ENCODE data around the gene FDX2.

FDX2 gene

GRCh38 chr19:10332158-10332964, 16.5 kb upstream of the FDX2 start:
- H3K9me3 ChIP-seq (ENCODE audit: insufficient read depth, low read length): no peaks in the 10 kb centered on the region
- peaks cover 24% of the 10 kb centered on the region for H3K4me1 ChIP-seq (ENCODE audit: insufficient read depth, insufficient read length)
- peak overlapping the region; percentile 98 for H3K4me3 ChIP-seq (ENCODE audit: insufficient read length, low read depth)
- no peak for DNase-seq (ENCODE audit: low read depth, low spot score)
- H3K9ac ChIP-seq (ENCODE audit: insufficient read length, low read depth): peak overlapping the region; percentile 92
- no peak for TF ChIP-seq YY1 (IDR thresholded peaks at IDR 0.05; ENCODE audit: insufficient read depth, insufficient read length)
- TF ChIP-seq SUZ12 (IDR thresholded peaks at IDR 0.05; ENCODE audit: extremely low read depth, insufficient read depth, insufficient read length): no peak
- TF ChIP-seq ZNF274 (IDR thresholded peaks at IDR 0.05; ENCODE audit: low read depth, low read length): no peak
- H3K36me3 ChIP-seq (ENCODE audit: insufficient read depth, insufficient read length, low read length): peaks cover 47% of the 10 kb centered on the region
- H3K27me3 ChIP-seq (ENCODE audit: insufficient read depth, insufficient read length): peaks cover 16% of the 10 kb centered on the region

- Histone ChIP-seq H3K4me3 (ENCODE audit: insufficient read length, low read depth) (no peak overlapping the region), H3K27me3 (ENCODE audit: insufficient read depth, insufficient read length) (peaks cover 8% of the 10 kb centered on the region), H3K4me1 (ENCODE audit: insufficient read depth, insufficient read length) (peaks cover 17% of the 10 kb centered on the region), H3K9me3 (ENCODE audit: insufficient read depth, low read length) (no peaks in the 10 kb centered on the region), H3K9ac (ENCODE audit: insufficient read length, low read depth) (peak overlapping the region; percentile 28), H3K36me3 (ENCODE audit: insufficient read depth, insufficient read length, low read length) (peaks cover 74% of the 10 kb centered on the region)
- TF ChIP-seq SUZ12 (IDR thresholded peaks at IDR 0.05; ENCODE audit: extremely low read depth, insufficient read depth, insufficient read length): no peak
- TF ChIP-seq ZNF274 (IDR thresholded peaks at IDR 0.05; ENCODE audit: low read depth, low read length): no peak
- no peak for TF ChIP-seq YY1 (IDR thresholded peaks at IDR 0.05; ENCODE audit: insufficient read depth, insufficient read length)
- DNase-seq (ENCODE audit: low read depth, low spot score): no peak
Observed at GRCh38 chr19:10329555-10329954, 13.7 kb upstream of the FDX2 start.

DNA sequence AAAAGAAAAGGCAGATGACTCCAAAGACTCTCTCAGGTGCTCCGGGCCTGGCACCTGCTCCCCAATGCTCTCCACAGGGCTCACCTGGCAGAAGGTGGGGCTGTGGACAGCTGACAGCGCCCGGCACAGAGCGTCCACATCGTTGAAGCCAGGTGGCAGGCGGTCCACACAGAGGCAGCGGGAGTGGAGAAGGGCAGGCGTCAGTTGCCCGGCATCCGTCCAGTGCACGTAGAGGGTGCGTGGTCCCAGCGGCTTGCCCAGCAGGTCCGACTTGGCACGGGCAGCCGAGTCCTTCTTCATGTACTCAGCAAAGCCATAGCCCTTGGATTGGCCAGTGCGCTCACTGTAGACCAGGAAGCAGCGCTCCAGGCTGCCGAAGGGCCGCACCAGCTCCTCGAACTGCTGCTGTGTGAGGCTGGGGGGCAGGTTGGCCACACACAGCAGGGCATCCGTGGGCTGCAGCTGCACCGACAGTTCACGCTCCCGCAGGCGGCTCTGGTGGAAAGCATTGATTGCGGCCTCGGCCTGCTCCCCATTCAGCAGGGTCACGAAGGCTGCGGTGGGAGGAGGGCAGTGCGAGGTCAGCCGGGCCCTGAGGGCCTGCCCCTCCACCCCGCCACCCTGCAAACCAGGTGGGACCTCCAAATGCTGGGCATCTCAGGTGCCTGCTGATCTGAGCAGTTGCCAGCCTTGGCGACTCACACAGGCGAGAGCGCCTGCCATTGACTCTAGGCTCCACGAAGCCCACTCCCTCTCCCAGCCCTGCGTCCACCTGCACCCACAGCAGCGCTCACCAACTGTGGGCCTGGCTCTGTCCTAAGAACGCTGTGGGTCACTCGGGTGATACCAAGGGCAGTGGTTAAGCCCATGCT, 13.0 kb upstream of the FDX2 start:
- Histone ChIP-seq H3K4me1 (ENCODE audit: insufficient read depth, insufficient read length) (peaks cover 13% of the 10 kb centered on the region), H3K36me3 (ENCODE audit: insufficient read depth, insufficient read length, low read length) (peaks cover 81% of the 10 kb centered on the region), H3K4me3 (ENCODE audit: insufficient read length, low read depth) (no peak overlapping the region)

DNA sequence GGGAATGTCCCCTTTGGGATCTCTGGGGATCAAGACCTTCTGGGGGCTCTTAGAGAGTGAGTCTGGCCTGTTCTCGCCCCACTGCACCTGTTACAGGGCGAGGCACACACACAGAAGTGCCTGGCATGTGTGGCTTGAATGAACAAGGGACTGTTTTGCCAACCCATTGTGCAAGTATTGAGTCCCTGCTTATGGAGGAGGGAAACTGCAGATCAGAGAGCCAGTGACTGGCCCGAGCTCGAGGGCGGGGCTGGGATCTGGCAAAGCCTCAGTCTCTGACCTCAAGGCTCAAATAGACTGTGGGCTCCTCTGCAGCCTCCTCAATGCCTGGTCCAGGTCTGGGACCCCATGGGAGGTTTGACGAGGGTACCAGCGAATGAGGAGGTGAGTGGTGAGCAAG, 12.0 kb upstream of the FDX2 start:
- no peak for TF ChIP-seq ZNF274 (IDR thresholded peaks at IDR 0.05; ENCODE audit: low read depth, low read length)
- TF ChIP-seq SUZ12 (IDR thresholded peaks at IDR 0.05; ENCODE audit: extremely low read depth, insufficient read depth, insufficient read length): no peak
- no peak for TF ChIP-seq YY1 (IDR thresholded peaks at IDR 0.05; ENCODE audit: insufficient read depth, insufficient read length)
- Histone ChIP-seq H3K36me3 (ENCODE audit: insufficient read depth, insufficient read length, low read length) (peaks cover 90% of the 10 kb centered on the region), H3K27me3 (ENCODE audit: insufficient read depth, insufficient read length) (no peaks in the 10 kb centered on the region), H3K9me3 (ENCODE audit: insufficient read depth, low read length) (no peaks in the 10 kb centered on the region), H3K4me3 (ENCODE audit: insufficient read length, low read depth) (no peak overlapping the region), H3K4me1 (ENCODE audit: insufficient read depth, insufficient read length) (peaks cover 17% of the 10 kb centered on the region), H3K9ac (ENCODE audit: insufficient read length, low read depth) (no peak overlapping the region)
- no peak for DNase-seq (ENCODE audit: low read depth, low spot score)

More for the DNA sequence above, 13.0 kb upstream of the FDX2 start:
- H3K27me3 ChIP-seq (ENCODE audit: insufficient read depth, insufficient read length): peaks cover under 1% of the 10 kb centered on the region
- DNase-seq (ENCODE audit: low read depth, low spot score): no peak
- H3K9me3 ChIP-seq (ENCODE audit: insufficient read depth, low read length): no peaks in the 10 kb centered on the region
- H3K9ac ChIP-seq (ENCODE audit: insufficient read length, low read depth): no peak overlapping the region
- TF ChIP-seq YY1 (IDR thresholded peaks at IDR 0.05; ENCODE audit: insufficient read depth, insufficient read length) (no peak), ZNF274 (IDR thresholded peaks at IDR 0.05; ENCODE audit: low read depth, low read length) (no peak), SUZ12 (IDR thresholded peaks at IDR 0.05; ENCODE audit: extremely low read depth, insufficient read depth, insufficient read length) (no peak)

DNA sequence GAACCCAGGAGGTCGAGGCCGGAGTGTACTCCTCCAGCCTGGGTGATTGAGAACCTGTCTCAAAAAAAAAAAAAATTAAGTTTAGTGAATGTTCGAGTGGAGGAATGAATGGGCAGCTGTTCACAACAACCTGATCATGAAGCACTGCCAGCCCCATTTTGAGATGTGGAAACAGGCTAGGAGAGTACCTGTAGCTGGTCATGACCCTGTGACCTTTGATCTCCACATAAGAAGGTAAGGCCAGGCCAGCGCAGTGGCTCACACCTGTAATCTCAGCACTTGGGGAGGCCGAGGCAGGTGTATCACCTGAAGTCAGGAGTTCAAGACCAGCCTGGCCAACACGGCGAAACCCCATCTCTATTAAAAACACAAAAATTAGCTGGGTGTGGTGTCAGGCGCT, 9.9 kb upstream of the FDX2 start:
- H3K9me3 ChIP-seq (ENCODE audit: insufficient read depth, low read length): no peaks in the 10 kb centered on the region
- H3K9ac ChIP-seq (ENCODE audit: insufficient read length, low read depth): no peak overlapping the region
- TF ChIP-seq SUZ12 (IDR thresholded peaks at IDR 0.05; ENCODE audit: extremely low read depth, insufficient read depth, insufficient read length) (no peak), YY1 (IDR thresholded peaks at IDR 0.05; ENCODE audit: insufficient read depth, insufficient read length) (no peak), ZNF274 (IDR thresholded peaks at IDR 0.05; ENCODE audit: low read depth, low read length) (no peak)
- H3K36me3 ChIP-seq (ENCODE audit: insufficient read depth, insufficient read length, low read length): peaks cover 98% of the 10 kb centered on the region
- H3K4me3 ChIP-seq (ENCODE audit: insufficient read length, low read depth): no peak overlapping the region
- H3K4me1 ChIP-seq (ENCODE audit: insufficient read depth, insufficient read length): peaks cover 11% of the 10 kb centered on the region
- DNase-seq (ENCODE audit: low read depth, low spot score): no peak
- no peaks in the 10 kb centered on the region for H3K27me3 ChIP-seq (ENCODE audit: insufficient read depth, insufficient read length)

DNA sequence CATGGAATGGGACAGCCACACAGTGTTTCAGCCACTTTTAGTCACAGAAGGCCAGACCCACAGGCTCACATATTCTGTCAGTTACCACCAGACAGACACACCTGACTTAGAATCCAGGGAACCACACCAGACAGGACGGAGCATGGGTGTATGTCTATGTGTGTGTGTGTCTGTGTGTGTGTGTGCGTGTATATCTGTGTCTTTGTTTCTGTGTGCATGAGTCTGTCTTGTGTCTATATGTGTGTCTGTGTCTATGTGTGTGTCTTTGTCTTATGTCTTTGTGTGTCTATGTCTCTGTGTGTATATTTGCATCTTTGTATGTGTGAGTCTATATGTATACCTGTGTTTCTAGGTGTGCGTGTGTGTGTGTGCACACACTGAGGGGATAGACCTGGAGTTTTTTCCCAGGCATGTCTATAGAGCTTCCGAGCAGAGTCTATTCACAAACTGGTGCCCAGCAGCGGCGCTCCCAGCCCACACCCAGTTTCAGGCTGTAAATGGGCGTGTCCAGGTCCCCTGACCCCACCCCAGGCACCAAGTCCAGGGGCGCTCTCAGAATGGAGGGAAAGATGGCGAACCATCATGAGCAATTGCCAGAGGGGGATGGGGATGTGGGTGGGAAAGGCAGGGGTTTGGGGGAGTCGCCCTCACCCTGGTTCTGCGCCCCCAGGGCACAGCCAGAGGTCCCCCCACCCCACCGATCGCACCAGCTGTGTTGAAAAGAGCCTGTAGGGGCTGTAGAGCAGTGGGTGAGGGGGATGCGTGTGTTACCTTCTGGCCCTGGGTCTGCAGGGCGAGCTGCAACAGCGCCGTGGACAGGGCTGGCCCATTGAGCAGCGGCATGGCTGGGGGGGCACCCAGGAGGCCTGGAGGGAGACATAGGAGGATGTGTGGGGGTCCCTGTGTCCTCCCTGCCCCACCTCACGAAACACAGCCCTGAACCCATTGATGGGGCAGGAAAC, 6.3 kb upstream of the FDX2 start:
- H3K9ac ChIP-seq (ENCODE audit: insufficient read length, low read depth): no peak overlapping the region
- peaks cover 91% of the 10 kb centered on the region for H3K36me3 ChIP-seq (ENCODE audit: insufficient read depth, insufficient read length, low read length)
- no peaks in the 10 kb centered on the region for H3K9me3 ChIP-seq (ENCODE audit: insufficient read depth, low read length)
- no peak for TF ChIP-seq YY1 (IDR thresholded peaks at IDR 0.05; ENCODE audit: insufficient read depth, insufficient read length)
- no peak for TF ChIP-seq SUZ12 (IDR thresholded peaks at IDR 0.05; ENCODE audit: extremely low read depth, insufficient read depth, insufficient read length)
- no peak for TF ChIP-seq ZNF274 (IDR thresholded peaks at IDR 0.05; ENCODE audit: low read depth, low read length)
- peaks cover 7% of the 10 kb centered on the region for H3K4me1 ChIP-seq (ENCODE audit: insufficient read depth, insufficient read length)
- no peak for DNase-seq (ENCODE audit: low read depth, low spot score)
- no peak overlapping the region for H3K4me3 ChIP-seq (ENCODE audit: insufficient read length, low read depth)
- no peaks in the 10 kb centered on the region for H3K27me3 ChIP-seq (ENCODE audit: insufficient read depth, insufficient read length)

Data from NT2/D1 (cell line).